GM21423 (cell line): ENCODE data around the gene CHSY1.
A peak's percentile ranks its signal among the peaks of the same experiment; 100 is the strongest.

Experiments
- ATAC-seq: cut with Tn5 transposase; IDR thresholded peaks from one replicate; pipeline ENCODE4 v1.9.1; 2021; ENCODE audit warnings: mild to moderate bottlenecking, moderate library complexity; ENCODE audit not compliant: unreplicated experiment

CHSY1 gene

DNA sequence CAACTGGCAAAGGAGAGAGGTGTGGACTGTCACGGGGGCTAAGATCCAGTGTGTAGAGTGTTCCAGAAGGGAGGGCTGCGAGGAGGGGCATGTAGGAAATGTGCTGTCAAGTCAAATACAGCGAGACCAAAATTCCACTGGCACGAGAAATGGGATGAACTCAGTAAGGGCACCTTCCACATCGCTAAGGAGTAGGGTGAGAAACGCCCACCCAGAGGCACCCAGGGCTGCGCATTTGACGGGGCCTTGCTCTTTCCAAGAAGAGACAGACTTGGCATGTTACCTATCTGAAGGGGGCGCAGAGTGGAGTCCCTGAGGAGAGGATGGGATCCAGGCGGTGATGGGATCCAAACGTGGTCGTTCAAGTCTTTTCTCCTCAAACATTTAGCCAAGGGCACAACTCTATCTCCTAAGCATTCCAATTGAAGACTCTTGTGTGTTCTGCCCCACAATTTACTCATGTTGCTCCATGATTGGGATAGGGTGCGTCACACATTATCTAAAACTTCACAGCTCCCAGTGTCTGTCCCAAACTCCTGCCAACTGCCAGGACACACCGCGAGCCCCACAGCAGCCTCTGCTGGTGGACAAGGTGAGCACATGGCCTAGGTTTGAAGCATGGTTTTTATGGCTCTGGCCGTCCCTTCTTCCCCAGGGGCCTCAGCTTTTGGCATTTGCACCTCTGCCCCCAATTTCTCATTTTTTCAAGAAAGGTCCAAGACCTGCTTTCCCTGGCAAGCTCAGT is 17.8 kb upstream of the CHSY1 start:
- ATAC-seq: no peak

- no peak for ATAC-seq
Measured at GRCh38 chr15:101267320-101268104, 15.7 kb upstream of the CHSY1 start.

DNA sequence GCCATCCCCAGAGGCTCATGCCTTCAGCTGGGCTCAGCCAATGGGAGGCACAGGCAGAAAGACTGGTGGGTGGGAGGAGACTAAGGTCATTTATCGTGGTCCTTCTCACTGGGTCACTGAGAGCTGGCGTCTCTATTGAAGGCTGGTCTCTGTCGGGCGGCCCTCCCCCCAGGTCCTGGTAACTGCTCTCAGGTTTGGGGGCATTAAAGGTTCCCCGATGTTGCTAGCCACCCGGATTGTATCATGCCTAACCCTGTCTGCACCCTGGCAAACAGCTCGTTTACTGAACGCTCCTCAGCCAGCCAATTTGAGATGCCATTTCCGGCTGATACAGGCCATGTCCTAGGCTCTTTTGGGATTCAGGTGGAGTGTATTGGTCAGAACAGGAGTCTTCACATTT is 14.9 kb upstream of the CHSY1 start:
- ATAC-seq: no peak

- ATAC-seq: no peak
Measured at GRCh38 chr15:101266034-101266433, 14.2 kb upstream of the CHSY1 start.

GRCh38 chr15:101264911-101265641 is 13.2 kb upstream of the CHSY1 start:
- peak; percentile 41 for ATAC-seq

DNA sequence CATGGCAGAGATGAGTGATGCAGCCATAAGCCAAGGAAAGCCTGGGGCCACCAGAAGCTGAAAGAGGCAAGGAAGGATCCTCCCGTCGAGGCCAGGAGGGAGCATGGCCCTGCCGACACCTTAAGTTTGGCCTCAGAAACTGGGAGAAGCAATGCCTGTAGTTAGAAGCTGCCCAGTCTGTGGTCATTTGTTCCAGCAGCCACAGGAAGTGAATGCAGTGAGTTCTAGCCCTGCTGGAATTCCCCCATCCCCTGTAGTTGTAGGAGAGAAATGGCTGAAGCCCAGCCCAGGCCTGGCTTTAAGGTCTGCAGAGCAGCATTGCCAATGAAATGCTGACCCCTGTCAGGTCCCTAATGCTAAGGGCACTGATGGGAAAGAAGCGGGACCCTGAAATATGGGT is 12.2 kb upstream of the CHSY1 start:
- ATAC-seq: no peak

GRCh38 chr15:101262551-101262950 is 10.7 kb upstream of the CHSY1 start:
- ATAC-seq: no peak

DNA sequence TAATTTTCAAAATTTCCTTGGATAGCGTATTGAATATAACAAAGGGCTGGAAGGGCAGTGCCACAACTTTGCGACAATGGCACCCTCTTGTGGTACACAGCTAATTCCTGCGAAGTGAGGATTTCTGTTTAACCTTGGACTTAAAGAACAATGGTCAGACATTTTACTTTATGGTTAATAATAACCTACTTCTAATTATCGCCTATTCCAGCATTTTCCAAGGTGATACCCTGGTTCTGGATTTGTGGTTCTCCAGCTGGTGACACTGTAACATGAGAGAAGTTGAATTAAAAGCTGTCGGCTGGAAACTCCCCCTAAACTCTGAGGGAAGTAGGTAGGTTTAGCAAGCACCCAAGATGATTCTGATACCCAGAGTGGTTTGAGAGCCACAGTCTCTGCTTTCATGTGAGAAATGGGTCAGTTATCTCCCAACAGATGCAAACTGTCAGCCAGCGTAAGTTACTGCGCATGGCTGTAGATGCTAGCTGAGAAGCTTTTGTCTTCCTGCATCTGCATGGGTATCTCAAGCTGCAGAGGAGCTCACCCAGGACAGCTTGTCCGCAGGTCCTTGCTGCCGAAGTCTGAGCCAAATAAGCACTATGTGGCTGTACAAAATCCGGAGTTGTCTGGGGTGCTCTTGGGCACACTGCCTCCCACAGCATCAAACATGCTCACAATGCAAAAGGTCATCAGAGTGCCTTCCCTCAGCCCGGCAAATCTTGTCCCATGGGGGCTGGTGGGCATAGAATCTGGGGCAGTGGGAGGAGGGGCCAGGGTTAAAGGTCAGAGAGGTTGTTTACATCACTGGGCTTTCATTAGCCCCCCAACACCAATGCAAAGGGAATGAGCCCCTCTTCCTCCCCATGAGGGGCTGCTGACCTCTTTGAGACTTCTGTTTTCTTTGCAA is 6.6 kb upstream of the CHSY1 start:
- no peak for ATAC-seq

GRCh38 chr15:101256757-101257156 is 4.9 kb upstream of the CHSY1 start:
- no peak for ATAC-seq

DNA sequence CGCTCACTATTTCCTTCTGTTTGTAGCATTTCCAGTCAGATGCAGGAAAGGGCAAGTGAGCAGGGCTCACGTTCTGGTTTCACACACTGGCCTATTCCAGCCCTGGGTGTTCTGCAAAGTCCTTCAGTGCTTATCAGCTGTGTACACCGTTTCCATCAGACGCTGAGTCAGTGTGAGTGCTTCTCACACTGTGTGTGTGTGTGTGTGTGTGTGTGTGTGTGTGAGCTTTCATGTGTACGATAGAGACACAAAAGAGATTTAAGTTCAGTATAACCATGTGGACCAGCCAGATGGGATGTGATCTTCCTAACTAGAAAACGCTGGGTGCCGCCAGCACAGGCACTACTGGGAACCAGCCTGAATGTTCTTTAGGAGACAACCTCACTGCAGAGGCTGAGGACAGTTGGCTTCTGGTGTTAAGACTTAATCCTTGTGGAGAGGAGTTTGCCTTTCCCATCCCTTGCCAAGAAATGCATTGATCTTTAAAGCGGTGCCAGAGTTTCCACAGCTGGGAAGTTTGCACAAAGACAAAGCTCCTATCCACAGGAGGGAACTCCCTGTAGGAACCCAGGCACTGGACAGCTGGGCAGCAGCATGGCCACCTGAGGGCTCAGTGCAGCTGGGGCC is 3.9 kb upstream of the CHSY1 start:
- no peak for ATAC-seq

DNA sequence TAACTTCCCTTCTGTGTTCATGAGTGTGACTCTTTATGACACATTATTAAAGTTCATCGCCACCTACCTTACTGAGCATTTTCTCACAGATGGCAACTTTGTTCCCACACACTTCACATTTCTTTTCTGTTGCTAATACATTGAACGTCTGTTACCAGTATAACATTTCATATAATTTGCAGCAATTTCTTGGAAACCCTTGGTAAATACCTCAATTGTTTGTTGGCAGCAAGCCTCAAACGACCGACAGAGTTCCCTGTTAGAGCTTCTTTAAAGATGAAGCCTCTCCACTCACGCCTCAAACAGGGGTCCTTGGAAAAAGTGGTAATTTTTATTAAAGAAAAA is 3.2 kb upstream of the CHSY1 start:
- ATAC-seq: no peak

DNA sequence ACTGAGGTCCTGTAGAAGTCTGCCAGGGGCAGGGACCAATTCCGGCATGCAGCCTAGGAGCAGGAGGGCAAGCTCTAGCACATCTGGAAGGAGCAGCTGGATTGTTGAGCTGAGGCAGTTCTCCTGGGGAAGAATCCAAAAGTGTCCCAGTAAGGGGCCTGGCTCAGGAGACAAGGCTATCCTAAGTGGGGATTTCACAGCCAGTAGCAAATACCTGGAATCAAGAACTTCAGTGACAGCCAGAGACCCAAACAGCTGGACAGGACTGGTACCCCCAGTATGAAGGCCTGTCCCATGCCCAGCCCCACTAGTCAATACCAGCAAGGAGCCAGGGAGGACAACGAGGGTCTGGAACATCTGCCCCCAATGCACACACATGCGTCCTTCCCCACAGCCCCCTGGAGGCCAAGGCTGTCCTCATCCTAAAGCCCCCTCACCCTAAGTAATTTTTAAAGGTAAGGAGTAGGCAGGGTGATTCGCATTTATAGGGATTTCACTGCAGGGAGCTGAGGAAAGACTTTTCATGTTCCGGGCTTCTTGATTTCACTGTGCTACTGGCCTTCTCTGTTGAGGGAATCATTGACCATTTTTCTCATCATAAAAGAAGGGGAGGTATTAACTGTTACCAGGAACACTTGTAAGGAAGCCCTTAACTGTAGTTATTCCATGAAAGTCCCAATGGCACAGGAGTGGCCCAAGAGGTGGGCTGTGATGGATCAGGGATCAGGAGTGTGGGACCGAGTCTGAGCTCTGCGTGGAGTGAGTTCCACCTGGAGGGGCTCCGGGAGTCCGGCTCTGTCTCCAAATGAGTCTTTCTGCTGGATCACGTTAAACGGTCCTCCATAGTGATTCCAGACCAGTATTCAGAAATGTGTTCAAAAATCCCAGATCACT is 2.6 kb upstream of the CHSY1 start:
- ATAC-seq: no peak

- peak; percentile 4 for ATAC-seq
Measured at GRCh38 chr15:101252836-101253235, 988 bp upstream of the CHSY1 start.

GRCh38 chr15:101250873-101251829 is 697 bp downstream of the CHSY1 start:
- ATAC-seq: peak; percentile 24

DNA sequence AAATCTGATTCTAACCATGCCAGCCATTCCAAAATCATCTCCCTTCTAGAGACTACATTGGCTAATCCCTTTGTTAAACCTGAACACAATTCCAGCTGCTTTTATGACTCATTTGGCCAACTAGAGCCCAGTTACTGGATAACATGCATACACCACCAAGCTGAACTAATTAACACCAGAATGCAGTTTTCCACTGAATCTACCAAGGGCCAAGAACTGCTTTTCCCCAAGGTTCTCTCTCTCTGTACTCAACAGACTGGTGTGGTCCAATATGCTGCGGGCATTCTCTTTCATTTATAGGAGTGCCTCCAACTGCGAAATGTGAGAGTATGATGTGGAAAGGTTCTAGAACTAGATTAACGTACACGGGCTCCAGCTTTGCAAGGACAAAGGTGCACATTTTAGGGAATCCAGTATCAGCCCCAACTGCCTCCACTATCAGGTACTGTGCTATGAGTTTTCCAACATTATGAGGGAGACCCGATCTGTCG is 1.5 kb downstream of the CHSY1 start:
- no peak for ATAC-seq

DNA sequence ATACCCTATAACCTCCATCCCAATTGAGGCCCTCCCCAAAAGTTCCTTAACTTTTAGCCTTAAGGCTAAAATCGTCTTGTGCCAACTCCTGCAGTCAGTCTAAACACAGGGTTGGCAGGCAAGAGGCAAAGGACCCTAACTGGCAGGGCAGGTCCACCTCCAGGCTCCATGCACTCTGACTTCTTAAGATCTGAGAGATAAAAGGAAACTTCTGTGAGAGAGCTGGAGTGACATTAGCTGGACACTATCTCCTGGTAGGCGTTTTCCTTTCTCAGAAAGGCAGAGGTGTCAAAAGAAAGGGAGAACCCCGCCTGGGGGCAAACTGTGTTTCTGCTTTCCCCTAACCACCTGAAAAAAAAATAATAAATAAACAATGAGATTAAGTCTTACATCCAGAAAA is 3.6 kb downstream of the CHSY1 start:
- ATAC-seq: no peak

GRCh38 chr15:101246824-101247745 is 4.8 kb downstream of the CHSY1 start:
- no peak for ATAC-seq
